HG03139 (cell line): ENCODE results near the gene TMEM201.
"Not testable (repeated sequence)": the region's sequence is repeated elsewhere in the genome, so short reads cannot be mapped to it uniquely, and the experiment has no call there.

Source experiments
- ATAC-seq: cut with Tn5 transposase; IDR thresholded peaks from one replicate; pipeline ENCODE4 v1.9.1; 2021; ENCODE audit not compliant: unreplicated experiment

Gene TMEM201

GRCh38 chr1:9615316-9616063 lies 26.8 kb downstream of the TMEM201 start:
- ATAC-seq: no peak

GRCh38 chr1:9618909-9619679 lies 30.4 kb downstream of the TMEM201 start:
- ATAC-seq: no peak

- ATAC-seq: no peak
Measured at GRCh38 chr1:9621032-9621431, 32.3 kb downstream of the TMEM201 start.

GRCh38 chr1:9624081-9624480 lies 35.4 kb downstream of the TMEM201 start:
- no peak for ATAC-seq

GRCh38 chr1:9625030-9625429 lies 36.3 kb downstream of the TMEM201 start:
- not testable (repeated sequence) for ATAC-seq

- ATAC-seq: no peak
Measured at GRCh38 chr1:9626201-9626608, 37.5 kb downstream of the TMEM201 start.

- ATAC-seq: no peak
Measured at GRCh38 chr1:9628541-9629444, 40.1 kb downstream of the TMEM201 start.

- no peak for ATAC-seq
Measured at GRCh38 chr1:9629445-9630201, 40.9 kb downstream of the TMEM201 start.

GRCh38 chr1:9630331-9631111 lies 41.8 kb downstream of the TMEM201 start:
- no peak for ATAC-seq

- no peak for ATAC-seq
Measured at GRCh38 chr1:9631613-9632012, 42.9 kb downstream of the TMEM201 start.

GRCh38 chr1:9633493-9633892 lies 44.8 kb downstream of the TMEM201 start:
- ATAC-seq: no peak

- no peak for ATAC-seq
Measured at GRCh38 chr1:9634582-9634981, 45.9 kb downstream of the TMEM201 start.

- no peak for ATAC-seq
Measured at GRCh38 chr1:9639227-9639626, 50.5 kb downstream of the TMEM201 start.

- no peak for ATAC-seq
Measured at GRCh38 chr1:9643351-9644256, 54.9 kb downstream of the TMEM201 start.

- no peak for ATAC-seq
Measured at GRCh38 chr1:9646037-9646436, 57.3 kb downstream of the TMEM201 start.

- ATAC-seq: no peak
Measured at GRCh38 chr1:9648171-9648570, 59.5 kb downstream of the TMEM201 start.

- no peak for ATAC-seq
Measured at GRCh38 chr1:9649769-9650168, 61.1 kb downstream of the TMEM201 start.

- no peak for ATAC-seq
Measured at GRCh38 chr1:9651220-9651564, 62.5 kb downstream of the TMEM201 start.
